Heart left ventricle (tissue), 16 donors: ENCODE measurements around the gene SAMM50. TPM values are rescaled to one million over a fixed set of nuclear protein-coding genes. Genes with fewer than 3 reads are reported as not detected.

Experiments
- ATAC-seq, 4 donors: fragments of 200-7000 bp; cut with Tn5 transposase; one replicate each; pipeline ENCODE4 v1.9.1; 2020 to 2022; ENCODE audit warnings: moderate library complexity in 4 of 4, mild to moderate bottlenecking in 3 of 4, moderate number of reproducible peaks in 1 of 4
- DNase-seq, 5 donors: peaks; one replicate each; pipeline ENCODE4 v3.0.0-alpha.2; 2020
- H3K27ac ChIP-seq, 12 donors: fragments of 200-600 bp; sonication (generic) in 4 of 12; one replicate each; pipeline versions ENCODE4 v1.5.0 to v1.8.0; 2016 to 2022; ENCODE audit warnings: mild to moderate bottlenecking in 2 of 12
- H3K27me3 ChIP-seq, 9 donors: fragments of 200-600 bp; sonication (generic) in 2 of 9; one replicate each; pipeline versions ENCODE4 v1.5.1 to v1.8.0; 2016 to 2022; ENCODE audit warnings: mild to moderate bottlenecking in 3 of 9
- H3K36me3 ChIP-seq, 9 donors: fragments of 200-600 bp; sonication (generic) in 2 of 9; one replicate each; pipeline versions ENCODE4 v1.5.0 to v1.8.0; 2018 to 2022; ENCODE audit warnings: mild to moderate bottlenecking in 2 of 9
- H3K4me1 ChIP-seq, 12 donors: fragments of 200-600 bp; sonication (generic) in 4 of 12; one replicate each; pipeline versions ENCODE4 v1.5.0 to v1.8.0; 2016 to 2022; ENCODE audit warnings: mild to moderate bottlenecking in 3 of 12
- H3K4me3 ChIP-seq, 12 donors: fragments of 200-600 bp; sonication (generic) in 4 of 12; one replicate each; pipeline versions ENCODE4 v1.5.0 to v1.8.0; 2017 to 2022; ENCODE audit warnings: mild to moderate bottlenecking in 9 of 12, moderate library complexity in 4 of 12
- H3K9me3 ChIP-seq, 12 donors: fragments of 200-600 bp; sonication (generic) in 4 of 12; one replicate each; pipeline versions ENCODE4 v1.5.0 to v1.8.0; 2016 to 2022; ENCODE audit warnings: mild to moderate bottlenecking in 1 of 12
- POLR2A ChIP-seq, 2 donors: fragments of 450-650 bp; IDR thresholded peaks; one replicate each; pipeline ENCODE4 v1.6.1; 2017; ENCODE audit warnings: antibody characterized with exemption in 2 of 2, mild to moderate bottlenecking in 2 of 2, moderate library complexity in 2 of 2
- WGBS, 4 donors: extraction: QIAGEN DNeasy Blood & Tissue Kit in 2 of 4; methylation state at CpG; one replicate each; pipeline versions ENCODE4 v1.1.5 to v1.1.7; 2013 to 2018; 5-methylcytosine and 5-hydroxymethylcytosine counted together
- intact Hi-C, 10 donors: fragments of 100-400 bp; cut with DNase I; formaldehyde crosslinking; loops; one replicate each; pipeline versions ENCODE4 v1.11.1 to v1.14.2; 2022
- polyA plus RNA-seq, 2 donors: library from polyadenylated mRNA; stranded (reverse); fragments of 200-250 nt; gene quantifications; one replicate each; pipeline ENCODE4 v1.2.3, GENCODE V29; 2013
- total RNA-seq, 9 donors: library from RNA; depleted of rRNA in 2 of 9; stranded (reverse); fragments of >200 nt in 2 of 9; fragmentation: NEBNext Ultra II Directional in 3 of 9; extraction: Animal tissue kit (Norgen Biotek cat#: 25700) in 3 of 9; gene quantifications; one replicate each; pipeline versions ENCODE4 v1.1.0 to v1.2.4, GENCODE V29; 2016 to 2023
- TF ChIP-seq, protein P1 (sequence below), 12 donors: fragments of 200-600 bp; sonication (generic) in 4 of 12; IDR thresholded peaks; one replicate each; pipeline versions ENCODE4 v1.5.0 to v1.8.0; 2018 to 2022; ENCODE audit warnings: antibody characterized with exemption in 12 of 12, mild to moderate bottlenecking in 5 of 12
- donor health status: ischemic (EF 13 %, LVEDD 7.1; RV severe dilation, severe dysfunction).
- donor health status: healthy with polysubstance abuse.
- donor health status: DM: no; HTN: yes; CAD: no.
- donor health status: DM: no; HTN: no; CAD: no.
- donor health status: ischemic (EF 25% LVEDD 6.9; RV normal size, moderate dysfunction).
- donor health status: ischemic (EF 25% LVEDD 5.7; RV mildly dilated, moderate dysfunction).
- donor health status: healthy.
- donor health status: DM: yes; HTN: yes; CAD: no.
- donor health status: ischemic (EF 35%, LVEDD 5.7; RV mildly dilated, moderate dysfunction).
- donor health status: nonischemic (EF 11% LVEDD 7.7; RV severe dilation, severe dysfunction).
- donor health status: DM: yes; HTN: yes; CAD: no.
- donor health status: PGD.
- donor health status: ischemic (EF 29% LVEDD 5.4; RV normal size, mild dysfunction).
- donor health status: nonischemic (EF 23%, LVEDD 6.1; RV moderate dilation, normal function).

The SAMM50 gene
- total and polyA plus RNA-seq, 11 donors, result 32.5 to 74.8 (median 66.2) TPM

DNA sequence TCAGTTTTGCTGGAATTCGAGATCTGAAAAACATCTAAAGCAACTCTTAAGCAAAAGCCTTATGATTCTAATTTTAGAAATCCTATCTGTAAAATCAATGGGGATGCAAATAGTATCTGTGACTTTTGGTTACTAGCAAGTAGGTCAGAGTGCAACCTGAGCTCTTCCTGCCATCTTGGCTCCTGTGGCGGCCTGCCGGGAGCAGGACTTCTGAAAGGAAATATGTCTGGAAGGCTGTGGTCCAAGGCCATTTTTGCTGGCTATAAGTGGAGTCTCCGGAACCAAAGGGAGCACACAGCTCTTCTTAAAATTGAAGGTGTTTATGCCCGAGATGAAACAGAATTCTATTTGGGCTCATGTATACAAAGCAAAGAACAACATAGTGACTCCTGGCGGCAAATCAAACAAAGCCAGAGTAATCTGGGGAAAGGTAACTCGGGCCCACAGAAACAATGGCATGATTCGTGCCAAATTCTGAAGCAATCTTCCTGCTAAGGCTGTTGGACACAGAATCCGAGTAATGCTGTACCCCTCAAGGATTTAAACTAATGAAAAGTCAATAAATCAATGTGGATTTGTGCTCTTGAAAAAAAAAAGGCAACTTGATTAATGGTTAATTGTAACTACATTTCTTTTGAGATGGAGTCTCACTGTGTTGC is 1.7 kb downstream of the SAMM50 start:
- ATAC-seq (no peak), DNase-seq (peak in 1 of 5 donors; percentile 37)
- no peaks in the 10 kb centered on the region for H3K9me3 ChIP-seq
- TF ChIP-seq, protein P1, sequence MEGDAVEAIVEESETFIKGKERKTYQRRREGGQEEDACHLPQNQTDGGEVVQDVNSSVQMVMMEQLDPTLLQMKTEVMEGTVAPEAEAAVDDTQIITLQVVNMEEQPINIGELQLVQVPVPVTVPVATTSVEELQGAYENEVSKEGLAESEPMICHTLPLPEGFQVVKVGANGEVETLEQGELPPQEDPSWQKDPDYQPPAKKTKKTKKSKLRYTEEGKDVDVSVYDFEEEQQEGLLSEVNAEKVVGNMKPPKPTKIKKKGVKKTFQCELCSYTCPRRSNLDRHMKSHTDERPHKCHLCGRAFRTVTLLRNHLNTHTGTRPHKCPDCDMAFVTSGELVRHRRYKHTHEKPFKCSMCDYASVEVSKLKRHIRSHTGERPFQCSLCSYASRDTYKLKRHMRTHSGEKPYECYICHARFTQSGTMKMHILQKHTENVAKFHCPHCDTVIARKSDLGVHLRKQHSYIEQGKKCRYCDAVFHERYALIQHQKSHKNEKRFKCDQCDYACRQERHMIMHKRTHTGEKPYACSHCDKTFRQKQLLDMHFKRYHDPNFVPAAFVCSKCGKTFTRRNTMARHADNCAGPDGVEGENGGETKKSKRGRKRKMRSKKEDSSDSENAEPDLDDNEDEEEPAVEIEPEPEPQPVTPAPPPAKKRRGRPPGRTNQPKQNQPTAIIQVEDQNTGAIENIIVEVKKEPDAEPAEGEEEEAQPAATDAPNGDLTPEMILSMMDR (IDR thresholded peaks at IDR 0.05), result peak in 1 of 12 donors; percentile 23
- TF ChIP-seq POLR2A (IDR thresholded peaks at IDR 0.05), result no peak
- H3K36me3 ChIP-seq, result no peaks in the 10 kb centered on the region
- peak overlapping the region in 9 of 12 donors; percentile 66 to 97 (median 85) for H3K4me3 ChIP-seq
- H3K27ac ChIP-seq, result peak overlapping the region in 8 of 12 donors; percentile 9 to 90 (median 16)
- H3K4me1 ChIP-seq, result peaks cover 0 to 37% (median 30%) of the 10 kb centered on the region in 12 donors
- peaks cover 0 to 5% (median 0%) of the 10 kb centered on the region in 9 donors for H3K27me3 ChIP-seq
- WGBS, 4 donors, result 61 to 70% (median 64%) methylated on average over 9 of the region's 9 CpGs
- intact Hi-C loops, result no loop called here

DNA sequence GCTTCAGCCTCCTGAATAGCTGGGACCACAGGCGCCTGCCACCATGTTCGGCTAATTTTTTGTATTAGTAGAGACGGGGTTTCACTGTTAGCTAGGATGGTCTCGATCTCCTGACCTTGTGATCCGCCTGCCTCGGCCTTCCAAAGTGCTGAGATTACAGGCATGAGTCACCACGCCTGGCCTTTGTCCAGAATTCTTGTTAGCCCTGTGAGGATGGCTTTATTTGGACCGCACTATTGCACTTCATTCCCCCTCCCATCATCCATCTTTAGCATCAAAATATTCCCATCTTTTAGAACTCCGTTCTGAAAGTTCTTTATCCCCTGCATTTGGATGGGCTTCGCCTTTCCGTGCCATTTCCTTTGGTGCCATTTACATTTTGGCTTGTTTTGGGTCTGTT is 2.6 kb downstream of the SAMM50 start:
- no peaks in the 10 kb centered on the region for H3K9me3 ChIP-seq
- WGBS, 4 donors, result 76 to 78% (median 76%) methylated on average over 11 of the region's 11 CpGs
- H3K4me3 ChIP-seq, result no peak overlapping the region
- TF ChIP-seq, protein P1 (IDR thresholded peaks at IDR 0.05), result no peak
- no peak for TF ChIP-seq POLR2A (IDR thresholded peaks at IDR 0.05)
- no peaks in the 10 kb centered on the region for H3K27me3 ChIP-seq
- H3K36me3 ChIP-seq, result peaks cover 0 to under 1% (median 0%) of the 10 kb centered on the region in 9 donors
- intact Hi-C loops, result no loop called here
- DNase-seq, result no peak
- H3K27ac ChIP-seq, result peak overlapping the region in 1 of 12 donors; percentile 5
- peaks cover 0 to 37% (median 30%) of the 10 kb centered on the region in 12 donors for H3K4me1 ChIP-seq
- ATAC-seq, result no peak

DNA sequence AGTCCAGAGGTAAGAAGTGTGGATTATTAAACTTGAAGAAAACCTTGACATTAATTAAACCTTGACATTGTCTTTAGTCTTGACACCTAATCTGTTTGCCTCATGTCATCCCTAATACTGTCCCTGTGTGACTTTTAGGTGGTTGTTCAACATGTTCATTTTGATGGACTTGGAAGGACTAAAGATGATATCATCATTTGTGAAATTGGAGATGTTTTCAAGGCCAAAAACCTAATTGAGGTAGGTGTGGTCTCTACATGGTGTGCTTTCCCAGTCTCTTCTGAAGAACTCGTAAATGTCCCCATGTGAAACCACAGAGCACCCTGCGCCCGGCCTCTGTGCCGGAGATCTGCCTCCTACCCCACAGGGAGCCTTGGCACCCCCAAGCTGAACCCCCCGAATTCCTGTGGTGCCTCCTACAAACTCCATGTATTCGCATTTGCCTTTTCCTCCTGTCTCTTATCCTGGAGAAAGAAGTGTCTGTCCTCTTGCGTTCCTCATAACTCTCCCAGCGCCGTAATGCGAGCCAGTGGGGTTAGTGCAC is 9.1 kb downstream of the SAMM50 start:
- TF ChIP-seq POLR2A (IDR thresholded peaks at IDR 0.05), result no peak
- TF ChIP-seq, protein P1 (IDR thresholded peaks at IDR 0.05), result no peak
- Histone ChIP-seq H3K27ac (no peak overlapping the region), H3K36me3 (peaks cover 6 to 65% (median 63%) of the 10 kb centered on the region in 9 donors)

DNA sequence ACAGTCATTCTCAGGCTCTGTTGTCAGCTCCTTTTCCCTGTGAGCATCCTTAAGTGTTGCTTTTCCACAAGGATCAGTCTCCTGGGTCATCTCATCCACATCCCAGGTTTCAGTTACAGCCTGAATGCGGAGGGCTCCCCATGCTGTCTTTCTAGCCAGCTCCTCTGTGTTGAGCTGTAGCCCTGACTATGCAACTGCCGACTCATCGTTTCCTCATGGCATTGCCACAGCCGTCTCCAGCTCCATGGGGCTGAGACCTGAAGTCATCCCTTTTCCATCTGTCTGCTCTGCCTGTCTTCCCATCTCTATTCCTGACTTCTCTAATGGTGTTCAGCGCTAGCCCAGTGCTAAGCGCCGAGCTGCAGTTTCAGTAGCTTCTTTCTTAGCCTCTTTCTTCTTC is 11.8 kb downstream of the SAMM50 start:
- peaks cover 6 to 92% (median 89%) of the 10 kb centered on the region in 9 donors for H3K36me3 ChIP-seq
- intact Hi-C loops, result no loop called here
- WGBS, 4 donors, result 93 to 97% (median 95%) methylated on average over 7 of the region's 7 CpGs

More for the DNA sequence above, 9.1 kb downstream of the SAMM50 start:
- DNase-seq, result no peak
- intact Hi-C loops, result no loop called here
- Histone ChIP-seq H3K9me3 (no peaks in the 10 kb centered on the region), H3K27me3 (no peaks in the 10 kb centered on the region), H3K4me1 (peaks cover 0 to 3% (median 0%) of the 10 kb centered on the region in 12 donors), H3K4me3 (no peak overlapping the region)
- WGBS, 4 donors, result 92 to 98% (median 97%) methylated on average over 10 of the region's 10 CpGs
- ATAC-seq, result no peak

More for the DNA sequence above, 11.8 kb downstream of the SAMM50 start:
- DNase-seq (no peak), ATAC-seq (no peak)
- Histone ChIP-seq H3K27me3 (no peaks in the 10 kb centered on the region), H3K9me3 (no peaks in the 10 kb centered on the region), H3K27ac (no peak overlapping the region), H3K4me1 (no peaks in the 10 kb centered on the region), H3K4me3 (no peak overlapping the region)
- TF ChIP-seq POLR2A (IDR thresholded peaks at IDR 0.05), result no peak
- TF ChIP-seq, protein P1 (IDR thresholded peaks at IDR 0.05), result no peak
